RPMI7951 (cell line): ENCODE data around the gene NAV1. TPM values are rescaled to one million over a fixed set of nuclear protein-coding genes. Genes with fewer than 3 reads are reported as not detected.

ENCODE experiments used
- DNase-seq: peaks from one replicate; pipeline ENCODE4 v3.0.0-alpha.2; 2012; ENCODE audit warnings: low read depth
- total RNA-seq: library from RNA; depleted of rRNA; stranded (reverse); fragments of >200 nt; shearing (Covaris generic); gene quantifications from 2 replicates; pipeline ENCODE4 v1.2.3, GENCODE V29; 2014; rRNA removed

NAV1 gene
- total RNA-seq, 1 experiment from 2014 or later = 27.6 TPM

- DNase-seq = no peak
Observed at GRCh38 chr1:201585901-201586300, 47.0 kb downstream of the NAV1 start.

GRCh38 chr1:201586806-201587205 is 47.9 kb downstream of the NAV1 start:
- DNase-seq = no peak

GRCh38 chr1:201587729-201588128 is 48.8 kb downstream of the NAV1 start:
- no peak for DNase-seq

Other genes starting within 250 kb of the NAV1 start
- gene TNNT2, start 161.4 kb upstream of the NAV1 start, total RNA-seq = not detected in 2 replicates
- not detected in 2 replicates for gene LAD1, start 139.8 kb upstream of the NAV1 start, total RNA-seq
- gene TNNI1, start 117.4 kb upstream of the NAV1 start, total RNA-seq = 0.10 and 0.24 TPM in 2 replicates
- gene PHLDA3, start 69.9 kb upstream of the NAV1 start, total RNA-seq = 6.4 and 15.8 TPM in 2 replicates
- gene CSRP1, start 32.0 kb upstream of the NAV1 start, total RNA-seq = 292 and 402 TPM in 2 replicates